Stimulated activated naive CD8-positive, alpha-beta T cell treated with anti-CD3 and anti-CD28 coated beads, Interleukin-15, Interleukin-2, amounts not matched to agents 100 ng/mL and 50 ng/mL, for 24 hours (primary cell): ENCODE data around the gene DUS2.
A peak's percentile ranks its signal among the peaks of the same experiment; 100 is the strongest.
"Not testable (repeated sequence)": the region's sequence is repeated elsewhere in the genome, so short reads cannot be mapped to it uniquely, and the experiment has no call there.

Source experiments
- H3K27ac Mint-ChIP-seq: one replicate; pipeline ENCODE4 v1.8.0; 2021; ENCODE audit warnings: mild to moderate bottlenecking, mixed read lengths
- H3K27me3 Mint-ChIP-seq: one replicate; pipeline ENCODE4 v1.8.0; 2021; ENCODE audit warnings: mixed read lengths
- H3K36me3 Mint-ChIP-seq: one replicate; pipeline ENCODE4 v1.8.0; 2021; ENCODE audit warnings: low read depth, mixed read lengths
- H3K4me1 Mint-ChIP-seq: one replicate; pipeline ENCODE4 v1.8.0; 2021; ENCODE audit warnings: low read depth, mixed read lengths
- H3K4me3 Mint-ChIP-seq: one replicate; pipeline ENCODE4 v1.8.0; 2021; ENCODE audit warnings: mild to moderate bottlenecking, mixed read lengths
- H3K9me3 Mint-ChIP-seq: one replicate; pipeline ENCODE4 v1.8.0; 2021; ENCODE audit warnings: mixed read lengths

Gene DUS2

DNA sequence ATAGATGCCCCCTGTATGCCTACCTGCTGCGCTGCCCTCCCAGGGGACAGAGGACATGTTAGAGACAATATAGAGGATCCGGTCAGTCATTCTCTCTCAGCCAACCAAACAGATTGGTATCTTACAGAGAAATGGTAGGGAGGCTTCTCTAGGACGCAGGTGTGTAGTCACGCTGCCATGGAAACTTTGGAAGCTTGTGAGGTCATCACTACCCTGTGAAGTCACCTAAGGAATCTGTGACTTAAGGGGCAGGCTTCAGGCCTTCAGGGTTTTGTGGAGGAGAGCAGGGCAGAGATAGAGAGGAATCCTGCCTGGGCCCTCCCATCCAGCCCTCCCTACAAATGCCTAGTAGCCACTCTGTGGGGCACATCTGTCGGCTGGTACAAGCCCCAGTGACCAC, 7.4 kb upstream of the DUS2 start, which contains the start of gene DPEP2NB:
Gene DPEP2NB, minus strand, starts transcription at position 231 of the 400 bp plus-strand sequence. Its CDS starts 141 bp downstream, at position 90.
- H3K27me3 Mint-ChIP-seq = no peaks in the 10 kb centered on the region

GRCh38 chr16:68019167-68019680, 3.9 kb upstream of the DUS2 start:
- Mint-ChIP-seq H3K36me3 (peaks cover 21% of the 10 kb centered on the region), H3K27me3 (peaks cover 3% of the 10 kb centered on the region), H3K27ac (no peak overlapping the region), H3K9me3 (no peaks in the 10 kb centered on the region), H3K4me3 (no peak overlapping the region), H3K4me1 (peaks cover 27% of the 10 kb centered on the region)

More for the DNA sequence above, 7.4 kb upstream of the DUS2 start, which contains the start of gene DPEP2NB:
- H3K9me3 Mint-ChIP-seq = no peaks in the 10 kb centered on the region
- no peak within 1 kb of the TSS for H3K27ac Mint-ChIP-seq
- no peak within 1 kb of the TSS for H3K4me3 Mint-ChIP-seq
- H3K4me1 Mint-ChIP-seq = peaks cover 10% of the 10 kb centered on the region
- no peaks in the 10 kb centered on the region for H3K36me3 Mint-ChIP-seq

DNA sequence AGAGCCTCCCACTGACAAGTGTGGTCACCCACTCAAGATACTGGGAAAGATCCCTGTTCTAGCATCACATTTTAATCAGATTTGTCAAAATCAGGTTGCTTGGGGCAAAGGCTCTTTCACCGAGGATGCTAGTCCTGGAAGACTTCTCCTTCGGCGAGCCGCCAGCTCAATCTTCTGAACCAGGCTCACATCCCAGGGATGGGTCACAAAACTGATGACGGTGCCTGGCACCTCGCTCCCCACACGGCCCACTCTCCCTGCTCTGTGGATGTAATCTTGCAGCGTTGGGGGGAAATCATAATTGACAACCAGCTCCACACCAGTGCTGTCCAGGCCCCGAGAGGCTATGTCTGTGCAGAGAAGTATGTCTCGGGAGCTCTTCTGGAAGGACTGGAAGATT, 1.6 kb upstream of the DUS2 start:
- peaks cover 40% of the 10 kb centered on the region for H3K4me1 Mint-ChIP-seq
- H3K36me3 Mint-ChIP-seq = peaks cover 35% of the 10 kb centered on the region
- peak overlapping the region; percentile 100 for H3K27ac Mint-ChIP-seq
- no peaks in the 10 kb centered on the region for H3K9me3 Mint-ChIP-seq
- H3K27me3 Mint-ChIP-seq = peaks cover 3% of the 10 kb centered on the region
- H3K4me3 Mint-ChIP-seq = peak overlapping the region; percentile 99

- peak overlapping the region; percentile 100 for H3K27ac Mint-ChIP-seq
- H3K4me1 Mint-ChIP-seq = peaks cover 40% of the 10 kb centered on the region
- H3K36me3 Mint-ChIP-seq = peaks cover 40% of the 10 kb centered on the region
- no peaks in the 10 kb centered on the region for H3K9me3 Mint-ChIP-seq
- H3K27me3 Mint-ChIP-seq = peaks cover 3% of the 10 kb centered on the region
- H3K4me3 Mint-ChIP-seq = peak overlapping the region; percentile 99
These were observed 781 bp upstream of the DUS2 start for GRCh38 chr16:68022278-68022727.

GRCh38 chr16:68028996-68029395, 5.9 kb downstream of the DUS2 start:
- Mint-ChIP-seq H3K4me1 (peaks cover 22% of the 10 kb centered on the region), H3K9me3 (no peaks in the 10 kb centered on the region), H3K27me3 (no peaks in the 10 kb centered on the region), H3K36me3 (peaks cover 36% of the 10 kb centered on the region), H3K27ac (no peak overlapping the region), H3K4me3 (no peak overlapping the region)

DNA sequence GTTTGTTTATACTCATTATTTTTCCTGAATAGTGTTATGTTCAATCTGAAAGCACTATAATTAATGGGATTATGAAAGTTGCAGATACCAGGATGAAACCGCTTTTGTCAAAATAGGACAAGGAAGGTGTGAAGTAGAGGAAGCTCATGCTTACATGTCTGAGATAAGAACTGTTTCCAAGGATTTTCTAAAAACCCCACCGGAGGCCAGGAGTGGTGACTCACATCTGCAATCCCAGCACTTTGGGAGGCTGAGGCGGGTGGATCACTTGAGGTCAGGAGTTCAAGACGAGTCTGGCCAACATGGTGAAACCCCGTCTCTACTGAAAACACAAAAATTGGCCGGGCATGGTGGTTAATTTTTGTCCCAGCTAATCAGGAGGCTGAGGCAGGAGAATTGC, 7.0 kb downstream of the DUS2 start:
- not testable (repeated sequence) for H3K27me3 Mint-ChIP-seq, H3K27ac Mint-ChIP-seq, H3K9me3 Mint-ChIP-seq, H3K4me3 Mint-ChIP-seq
- Mint-ChIP-seq H3K4me1 (peaks cover 14% of the 10 kb centered on the region), H3K36me3 (peaks cover 35% of the 10 kb centered on the region)

GRCh38 chr16:68031951-68032350, 8.9 kb downstream of the DUS2 start:
- H3K36me3 Mint-ChIP-seq = peaks cover 18% of the 10 kb centered on the region
- H3K27me3 Mint-ChIP-seq = no peaks in the 10 kb centered on the region
- H3K4me1 Mint-ChIP-seq = peaks cover 12% of the 10 kb centered on the region
- peak overlapping the region; percentile 77 for H3K27ac Mint-ChIP-seq
- no peak overlapping the region for H3K4me3 Mint-ChIP-seq
- no peaks in the 10 kb centered on the region for H3K9me3 Mint-ChIP-seq

GRCh38 chr16:68033101-68033500, 10.0 kb downstream of the DUS2 start:
- Mint-ChIP-seq H3K9me3 (no peaks in the 10 kb centered on the region), H3K36me3 (peaks cover 15% of the 10 kb centered on the region), H3K4me3 (no peak overlapping the region), H3K27me3 (no peaks in the 10 kb centered on the region), H3K4me1 (peaks cover 19% of the 10 kb centered on the region), H3K27ac (no peak overlapping the region)

- H3K27me3 Mint-ChIP-seq = no peaks in the 10 kb centered on the region
- H3K4me1 Mint-ChIP-seq = peaks cover 28% of the 10 kb centered on the region
- H3K9me3 Mint-ChIP-seq = no peaks in the 10 kb centered on the region
- H3K36me3 Mint-ChIP-seq = peaks cover 26% of the 10 kb centered on the region
- H3K4me3 Mint-ChIP-seq = no peak overlapping the region
- no peak overlapping the region for H3K27ac Mint-ChIP-seq
These were observed 12.1 kb downstream of the DUS2 start for GRCh38 chr16:68035227-68035626.

GRCh38 chr16:68037841-68038597, 14.9 kb downstream of the DUS2 start:
- Mint-ChIP-seq H3K4me3 (peak overlapping the region; percentile 7), H3K9me3 (no peaks in the 10 kb centered on the region), H3K27me3 (no peaks in the 10 kb centered on the region), H3K27ac (peak overlapping the region; percentile 17), H3K36me3 (peaks cover 28% of the 10 kb centered on the region), H3K4me1 (peaks cover 24% of the 10 kb centered on the region)

DNA sequence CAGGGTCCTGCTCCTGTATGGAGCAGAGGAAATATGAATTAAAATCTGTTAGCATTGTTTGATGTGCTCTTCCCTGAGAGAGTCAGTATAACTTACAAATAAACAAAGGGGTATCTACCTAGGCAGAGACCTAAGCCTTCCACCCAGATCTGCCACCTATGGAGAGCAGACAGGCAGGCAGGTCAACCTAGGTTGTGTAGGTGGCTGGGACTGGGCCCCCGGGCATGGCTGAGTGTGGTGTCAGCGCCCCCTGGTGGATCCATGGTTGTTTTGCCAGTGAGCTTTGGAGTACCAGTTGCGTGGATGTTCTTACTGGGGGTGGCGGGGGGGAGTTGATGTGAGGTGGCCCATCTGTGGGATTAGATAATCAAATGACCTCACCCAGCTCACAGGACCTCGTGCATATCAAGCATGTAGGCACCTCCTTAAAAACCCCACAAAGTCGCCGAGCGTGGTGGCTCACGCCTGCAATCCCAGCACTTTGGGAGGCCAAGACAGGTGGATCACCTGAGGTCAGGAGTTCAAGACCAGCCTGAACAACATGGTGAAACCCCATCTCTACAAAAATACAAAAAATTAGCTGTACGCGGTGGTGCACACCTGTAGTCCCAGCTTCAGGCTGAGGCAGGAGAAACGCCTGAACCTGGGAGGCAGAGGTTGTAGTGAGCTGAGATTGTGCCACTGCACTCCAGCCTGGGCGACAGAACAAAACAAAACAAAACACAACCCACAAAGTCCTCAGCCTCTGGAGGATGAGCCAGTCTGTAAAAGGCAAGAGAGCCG, 17.6 kb downstream of the DUS2 start:
- Mint-ChIP-seq H3K27ac (no peak overlapping the region), H3K4me1 (peaks cover 24% of the 10 kb centered on the region), H3K36me3 (peaks cover 37% of the 10 kb centered on the region), H3K27me3 (no peaks in the 10 kb centered on the region), H3K4me3 (no peak overlapping the region), H3K9me3 (no peaks in the 10 kb centered on the region)

GRCh38 chr16:68041783-68042182, 18.7 kb downstream of the DUS2 start:
- H3K9me3 Mint-ChIP-seq = no peaks in the 10 kb centered on the region
- no peaks in the 10 kb centered on the region for H3K27me3 Mint-ChIP-seq
- H3K4me3 Mint-ChIP-seq = no peak overlapping the region
- peaks cover 21% of the 10 kb centered on the region for H3K4me1 Mint-ChIP-seq
- no peak overlapping the region for H3K27ac Mint-ChIP-seq
- peaks cover 43% of the 10 kb centered on the region for H3K36me3 Mint-ChIP-seq

GRCh38 chr16:68046106-68046505, 23.0 kb downstream of the DUS2 start:
- no peak overlapping the region for H3K4me3 Mint-ChIP-seq
- H3K4me1 Mint-ChIP-seq = no peaks in the 10 kb centered on the region
- H3K9me3 Mint-ChIP-seq = no peaks in the 10 kb centered on the region
- no peaks in the 10 kb centered on the region for H3K27me3 Mint-ChIP-seq
- H3K36me3 Mint-ChIP-seq = peaks cover 48% of the 10 kb centered on the region
- H3K27ac Mint-ChIP-seq = no peak overlapping the region

GRCh38 chr16:68047987-68048386, 24.9 kb downstream of the DUS2 start:
- H3K27me3 Mint-ChIP-seq = no peaks in the 10 kb centered on the region
- no peaks in the 10 kb centered on the region for H3K4me1 Mint-ChIP-seq
- H3K4me3 Mint-ChIP-seq = no peak overlapping the region
- peaks cover 56% of the 10 kb centered on the region for H3K36me3 Mint-ChIP-seq
- no peaks in the 10 kb centered on the region for H3K9me3 Mint-ChIP-seq
- H3K27ac Mint-ChIP-seq = no peak overlapping the region

DNA sequence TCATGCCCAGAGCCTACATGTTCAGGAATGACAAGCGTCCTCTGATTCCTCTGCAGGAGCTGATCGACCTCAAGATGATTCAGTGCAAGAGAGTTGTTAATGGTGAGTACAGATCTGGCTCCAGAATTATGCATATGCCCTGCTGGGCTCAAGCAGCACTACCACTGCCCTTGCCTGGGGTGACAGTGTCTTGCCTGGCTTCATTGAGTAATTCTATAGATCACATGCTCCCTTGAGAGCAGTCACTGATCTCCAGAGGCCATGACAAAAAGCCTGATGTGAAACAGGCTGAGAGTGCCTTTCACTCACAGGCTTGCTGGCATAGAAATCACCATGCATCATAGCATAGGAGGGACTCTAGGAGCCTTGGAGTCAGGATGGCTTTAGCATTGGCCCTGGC, 26.4 kb downstream of the DUS2 start:
- H3K9me3 Mint-ChIP-seq = no peaks in the 10 kb centered on the region
- no peak overlapping the region for H3K4me3 Mint-ChIP-seq
- H3K27ac Mint-ChIP-seq = no peak overlapping the region
- H3K36me3 Mint-ChIP-seq = peaks cover 66% of the 10 kb centered on the region
- H3K27me3 Mint-ChIP-seq = no peaks in the 10 kb centered on the region
- H3K4me1 Mint-ChIP-seq = no peaks in the 10 kb centered on the region
